ENCODE data around the gene SSC5D.

DNA sequence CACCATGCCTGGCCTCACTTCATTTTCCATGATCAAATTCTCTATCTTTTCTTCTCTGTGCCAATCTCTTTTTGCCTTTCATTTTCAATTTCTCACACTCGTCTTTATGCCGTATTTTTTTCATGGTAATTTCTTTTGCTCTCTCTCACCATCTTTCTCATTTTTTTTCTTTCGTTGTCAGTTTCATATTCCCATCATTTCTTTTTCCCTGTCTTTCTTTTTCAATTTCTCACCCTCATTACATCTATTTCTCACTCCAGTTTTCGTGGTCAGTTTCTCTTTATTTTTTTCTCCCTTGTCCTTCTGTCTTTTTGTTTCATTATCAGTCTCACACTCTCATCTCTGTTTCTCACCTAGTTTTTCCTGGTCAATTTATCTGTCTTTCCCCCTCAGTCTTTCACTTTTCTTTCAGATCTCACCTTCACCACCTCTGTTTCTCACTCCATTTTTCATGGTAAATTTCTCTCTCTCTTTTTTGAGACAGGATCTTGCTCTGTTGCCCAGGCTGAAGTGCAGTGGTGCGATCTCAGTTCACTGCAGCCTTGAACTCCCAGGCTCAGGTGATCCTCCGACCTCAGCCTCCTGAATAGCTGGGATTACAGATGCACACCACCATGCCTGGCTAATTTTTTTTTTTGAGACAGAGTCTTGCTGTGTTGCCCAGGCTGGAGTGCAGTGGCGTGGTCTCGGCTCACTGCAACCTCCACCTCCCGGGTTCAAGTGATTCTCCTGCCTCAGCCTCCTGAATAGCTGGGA, 14.1 kb downstream of the SSC5D start:
- TF ChIP-seq POLR2A (IDR thresholded peaks at IDR 0.05; ENCODE audit: low read length) (no peak), GATA1 (IDR thresholded peaks at IDR 0.05; ENCODE audit: low read depth, low read length) (no peak)

Measured in erythroblast (primary cell).